ENCODE data around the gene LAMTOR4. TPM values are rescaled to one million over a fixed set of nuclear protein-coding genes. Genes with fewer than 3 reads are reported as not detected.

LAMTOR4 gene
- total RNA-seq (2021; ENCODE audit: unreplicated experiment) = 224 TPM
- 308 TPM for polyA plus RNA-seq (2012; ENCODE audit: insufficient read length)
- percentile 87 among the genes with signal in this experiment for Bru-seq, nascent RNA
- BruChase-seq, experiment 1, labeled RNA remaining after a 2-hour chase = percentile 93 among the genes with signal in this experiment
- percentile 89 among the genes with signal in this experiment for BruChase-seq, experiment 2, labeled RNA remaining after a 6-hour chase
- long read RNA-seq, transcript LAMTOR4-207 (3 exons, 519 nt) = minor isoform, 7 of 152 reads
- long read RNA-seq, transcript LAMTOR4-205 (4 exons, 621 nt) = minor isoform, 10 of 152 reads
- long read RNA-seq, transcript LAMTOR4-204 (3 exons, 371 nt) = minor isoform, 10 of 152 reads
- long read RNA-seq, transcript LAMTOR4-201 (4 exons, 605 nt) = major isoform, 85 of 152 reads
- long read RNA-seq, partial matches to known transcripts = 3 of 152 reads
- long read RNA-seq, other reads (novel, unspliced or antisense) = 33 of 152 reads

DNA sequence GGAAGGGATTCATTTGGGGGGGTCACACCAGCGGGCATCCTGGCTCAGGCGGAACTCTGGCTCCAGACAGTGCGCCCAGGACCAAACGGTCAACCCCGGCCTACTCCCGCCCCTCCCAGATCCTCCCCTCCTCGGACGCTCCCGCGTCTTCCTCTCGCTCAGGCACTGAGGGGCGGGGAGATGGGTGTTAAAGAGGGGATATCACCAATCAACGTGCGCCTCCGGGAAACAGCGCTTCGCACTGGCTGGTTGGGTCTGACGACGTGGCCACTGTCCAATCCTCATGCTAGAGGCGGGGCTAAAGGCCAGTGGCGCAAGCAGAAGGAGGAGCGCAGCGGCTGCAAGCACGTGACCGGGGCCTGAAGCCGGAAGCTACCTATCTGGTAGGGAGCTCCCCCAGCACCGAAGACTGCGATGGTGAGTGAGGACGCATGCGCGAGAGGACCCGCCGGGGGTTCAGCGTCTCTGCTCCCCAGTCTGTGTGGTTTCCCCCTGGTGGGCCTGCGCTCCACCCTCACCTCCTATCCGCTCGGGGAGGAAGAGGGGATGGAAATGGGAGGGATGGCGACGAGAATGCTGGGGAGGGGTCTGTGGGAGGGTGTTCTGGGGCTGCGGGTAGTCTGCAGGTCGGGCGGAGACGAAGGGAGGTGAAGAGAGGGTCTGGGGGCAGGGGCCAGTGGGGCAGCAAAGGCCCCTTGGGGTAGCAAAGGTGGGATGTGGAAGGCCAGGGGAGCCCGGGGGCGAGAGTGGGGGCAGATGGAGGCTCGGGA, at the start of gene LAMTOR4:
Gene LAMTOR4 (plus strand): TSS at position 360 of the 770 bp plus-strand sequence. CDS start 55 bp downstream, at position 415.
- DNase-seq (ENCODE audit: low read depth, low spot score) (peak; percentile 99), ATAC-seq (peak; percentile 99)
- Histone ChIP-seq H3K4me3 (ENCODE audit: low read depth in 2 of 2, low read length in 2 of 2) (peak within 1 kb of the TSS; percentile 77 to 95), H3K36me3 (ENCODE audit: control insufficient read depth, insufficient read depth, low read length) (no peaks in the 10 kb centered on the region), H3K27ac (ENCODE audit: low read length) (peak within 1 kb of the TSS; percentile 87), H3K4me1 (ENCODE audit: control insufficient read depth, insufficient read depth, low read length) (peaks cover 13% of the 10 kb centered on the region), H3K27me3 (ENCODE audit: control insufficient read depth, insufficient read depth, low read length) (no peaks in the 10 kb centered on the region), H3K9me3 (ENCODE audit: control insufficient read depth, insufficient read depth, low read depth, low read length) (no peaks in the 10 kb centered on the region)
- ChIA-PET POLR2A (interaction anchor here (0.6 kb wide), 1 partner anchor 255 kb away, joined by 6 read pairs; no protein-coding TSS in a partner anchor), CTCF (interaction anchor here (0.6 to 1.0 kb wide), 3 partner anchors 18 to 125 kb away, joined by 3 to 6 read pairs (median 6); partner anchors contain the start of gene MBLAC1)
- no peak; the same call in 1 of the 2 replicates for TF ChIP-seq SIN3A (IDR thresholded peaks at IDR 0.05; ENCODE audit: borderline replicate concordance, insufficient read depth, low read depth, low read length)
- TF ChIP-seq, protein P1, sequence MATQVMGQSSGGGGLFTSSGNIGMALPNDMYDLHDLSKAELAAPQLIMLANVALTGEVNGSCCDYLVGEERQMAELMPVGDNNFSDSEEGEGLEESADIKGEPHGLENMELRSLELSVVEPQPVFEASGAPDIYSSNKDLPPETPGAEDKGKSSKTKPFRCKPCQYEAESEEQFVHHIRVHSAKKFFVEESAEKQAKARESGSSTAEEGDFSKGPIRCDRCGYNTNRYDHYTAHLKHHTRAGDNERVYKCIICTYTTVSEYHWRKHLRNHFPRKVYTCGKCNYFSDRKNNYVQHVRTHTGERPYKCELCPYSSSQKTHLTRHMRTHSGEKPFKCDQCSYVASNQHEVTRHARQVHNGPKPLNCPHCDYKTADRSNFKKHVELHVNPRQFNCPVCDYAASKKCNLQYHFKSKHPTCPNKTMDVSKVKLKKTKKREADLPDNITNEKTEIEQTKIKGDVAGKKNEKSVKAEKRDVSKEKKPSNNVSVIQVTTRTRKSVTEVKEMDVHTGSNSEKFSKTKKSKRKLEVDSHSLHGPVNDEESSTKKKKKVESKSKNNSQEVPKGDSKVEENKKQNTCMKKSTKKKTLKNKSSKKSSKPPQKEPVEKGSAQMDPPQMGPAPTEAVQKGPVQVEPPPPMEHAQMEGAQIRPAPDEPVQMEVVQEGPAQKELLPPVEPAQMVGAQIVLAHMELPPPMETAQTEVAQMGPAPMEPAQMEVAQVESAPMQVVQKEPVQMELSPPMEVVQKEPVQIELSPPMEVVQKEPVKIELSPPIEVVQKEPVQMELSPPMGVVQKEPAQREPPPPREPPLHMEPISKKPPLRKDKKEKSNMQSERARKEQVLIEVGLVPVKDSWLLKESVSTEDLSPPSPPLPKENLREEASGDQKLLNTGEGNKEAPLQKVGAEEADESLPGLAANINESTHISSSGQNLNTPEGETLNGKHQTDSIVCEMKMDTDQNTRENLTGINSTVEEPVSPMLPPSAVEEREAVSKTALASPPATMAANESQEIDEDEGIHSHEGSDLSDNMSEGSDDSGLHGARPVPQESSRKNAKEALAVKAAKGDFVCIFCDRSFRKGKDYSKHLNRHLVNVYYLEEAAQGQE (IDR thresholded peaks at IDR 0.05; ENCODE audit: insufficient read depth in 1 of 2, low read depth in 2 of 2, low read length in 1 of 2) = peak in 1 of 2 experiments; percentile 33; a peak in 1 of 4 replicates
- TF ChIP-seq, protein P2, sequence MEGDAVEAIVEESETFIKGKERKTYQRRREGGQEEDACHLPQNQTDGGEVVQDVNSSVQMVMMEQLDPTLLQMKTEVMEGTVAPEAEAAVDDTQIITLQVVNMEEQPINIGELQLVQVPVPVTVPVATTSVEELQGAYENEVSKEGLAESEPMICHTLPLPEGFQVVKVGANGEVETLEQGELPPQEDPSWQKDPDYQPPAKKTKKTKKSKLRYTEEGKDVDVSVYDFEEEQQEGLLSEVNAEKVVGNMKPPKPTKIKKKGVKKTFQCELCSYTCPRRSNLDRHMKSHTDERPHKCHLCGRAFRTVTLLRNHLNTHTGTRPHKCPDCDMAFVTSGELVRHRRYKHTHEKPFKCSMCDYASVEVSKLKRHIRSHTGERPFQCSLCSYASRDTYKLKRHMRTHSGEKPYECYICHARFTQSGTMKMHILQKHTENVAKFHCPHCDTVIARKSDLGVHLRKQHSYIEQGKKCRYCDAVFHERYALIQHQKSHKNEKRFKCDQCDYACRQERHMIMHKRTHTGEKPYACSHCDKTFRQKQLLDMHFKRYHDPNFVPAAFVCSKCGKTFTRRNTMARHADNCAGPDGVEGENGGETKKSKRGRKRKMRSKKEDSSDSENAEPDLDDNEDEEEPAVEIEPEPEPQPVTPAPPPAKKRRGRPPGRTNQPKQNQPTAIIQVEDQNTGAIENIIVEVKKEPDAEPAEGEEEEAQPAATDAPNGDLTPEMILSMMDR (IDR thresholded peaks at IDR 0.05) = no peak
- TF ChIP-seq TCF7L2 (IDR thresholded peaks at IDR 0.05; ENCODE audit: low read depth, low read length) = no peak
- TF ChIP-seq POLR2AphosphoS5 (IDR thresholded peaks at IDR 0.05; ENCODE audit: low read depth, low read length) = peak; percentile 80
- intact Hi-C loops (cut with micrococcal nuclease; ENCODE audit: unreplicated experiment) = no loop called here
- in situ Hi-C loops (cut with HindIII; ENCODE audit: low pct_unique_long_range_greater_than_20kb, low sequenced_read_pairs) = no loop called here
- no TSS peak for BruUV-seq (replicated peaks)

DNA sequence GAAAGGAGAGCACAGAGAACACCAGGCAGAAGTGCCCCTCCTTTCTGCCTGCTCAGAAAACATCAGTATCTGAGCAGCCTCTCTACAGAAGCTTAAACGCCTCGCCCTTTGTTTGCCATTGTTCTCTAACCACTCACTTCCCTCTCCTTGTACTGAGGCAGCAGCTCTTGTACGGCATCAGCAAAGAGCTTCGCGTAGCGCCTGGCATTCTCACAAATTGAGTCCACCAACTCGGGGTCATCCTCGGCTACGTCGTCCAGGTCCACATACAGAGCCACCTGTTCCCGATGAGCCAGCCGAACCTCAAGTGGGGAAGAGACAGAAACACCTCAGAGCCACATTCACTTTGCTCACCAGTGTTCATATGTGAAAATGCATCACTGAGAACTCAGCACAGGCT, 49.3 kb upstream of the LAMTOR4 start:
- DNase-seq (ENCODE audit: low read depth, low spot score) = no peak
- Histone ChIP-seq H3K4me1 (ENCODE audit: control insufficient read depth, insufficient read depth, low read length) (peaks cover 21% of the 10 kb centered on the region), H3K36me3 (ENCODE audit: control insufficient read depth, insufficient read depth, low read length) (peaks cover 49% of the 10 kb centered on the region), H3K27me3 (ENCODE audit: control insufficient read depth, insufficient read depth, low read length) (no peaks in the 10 kb centered on the region), H3K9me3 (ENCODE audit: control insufficient read depth, insufficient read depth, low read depth, low read length) (no peaks in the 10 kb centered on the region), H3K4me3 (ENCODE audit: low read depth in 2 of 2, low read length in 2 of 2) (peak overlapping the region; percentile 82 to 89), H3K27ac (ENCODE audit: low read length) (peak overlapping the region; percentile 93)
- in situ Hi-C loops (cut with HindIII; ENCODE audit: low pct_unique_long_range_greater_than_20kb, low sequenced_read_pairs) (no loop called here), intact Hi-C loops (cut with micrococcal nuclease; ENCODE audit: unreplicated experiment) (no loop called here)
- TF ChIP-seq, protein P1 (IDR thresholded peaks at IDR 0.05; ENCODE audit: insufficient read depth in 1 of 2, low read depth in 2 of 2, low read length in 1 of 2) = no peak
- TF ChIP-seq TCF7L2 (IDR thresholded peaks at IDR 0.05; ENCODE audit: low read depth, low read length) (no peak), SIN3A (IDR thresholded peaks at IDR 0.05; ENCODE audit: borderline replicate concordance, insufficient read depth, low read depth, low read length) (no peak), POLR2AphosphoS5 (IDR thresholded peaks at IDR 0.05; ENCODE audit: low read depth, low read length) (no peak)
- TF ChIP-seq, protein P2 (IDR thresholded peaks at IDR 0.05) = no peak
- no peak for ATAC-seq
- CTCF ChIA-PET = no interaction called here
- BruUV-seq (replicated peaks) = no TSS peak
- POLR2A ChIA-PET = no interaction called here
